KMS-11 (cell line): ENCODE results near the gene WAPL.
A peak's percentile ranks its signal among the peaks of the same experiment; 100 is the strongest.
"Not testable (repeated sequence)": the region's sequence is repeated elsewhere in the genome, so short reads cannot be mapped to it uniquely, and the experiment has no call there.

Experiments used
- H2AFZ ChIP-seq: fragments of 200-600 bp; sonication (generic); 2 replicates; pipeline ENCODE4 v1.6.1; 2016; ENCODE audit warnings: antibody characterized with exemption, mixed run types, low read depth
- H3K27ac ChIP-seq: fragments of 200-600 bp; sonication (generic); 2 replicates; pipeline ENCODE4 v1.6.1; 2016; ENCODE audit warnings: mild to moderate bottlenecking, mixed run types
- H3K27me3 ChIP-seq: fragments of 200-600 bp; sonication (generic); 2 replicates; pipeline ENCODE4 v1.6.1; 2017; ENCODE audit warnings: mild to moderate bottlenecking, low read depth, mixed run types, moderate library complexity; ENCODE audit not compliant: insufficient read depth
- H3K36me3 ChIP-seq: fragments of 200-600 bp; sonication (generic); 2 replicates; pipeline ENCODE4 v1.6.1; 2017; ENCODE audit warnings: mild to moderate bottlenecking, mixed run types; ENCODE audit not compliant: insufficient read depth
- H3K4me1 ChIP-seq: fragments of 200-600 bp; sonication (generic); 2 replicates; pipeline ENCODE4 v1.6.1; 2016; ENCODE audit warnings: mild to moderate bottlenecking, low read depth, mixed run types; ENCODE audit not compliant: poor library complexity, severe bottlenecking
- H3K4me2 ChIP-seq: fragments of 200-600 bp; sonication (generic); 2 replicates; pipeline ENCODE4 v1.7.0; 2016; ENCODE audit warnings: mild to moderate bottlenecking, mixed run types
- H3K4me3 ChIP-seq: fragments of 200-600 bp; sonication (generic); IDR thresholded peaks from 2 replicates; pipeline ENCODE4 v1.6.1; 2017; ENCODE audit warnings: low read depth, low read length, mixed read lengths; ENCODE audit not compliant: insufficient read depth
- H3K79me2 ChIP-seq: fragments of 200-600 bp; sonication (generic); 2 replicates; pipeline ENCODE4 v1.6.1; 2016; ENCODE audit warnings: low read depth, mixed run types; ENCODE audit not compliant: insufficient read depth
- H3K9ac ChIP-seq: fragments of 200-600 bp; sonication (generic); 2 replicates; pipeline ENCODE4 v1.6.1; 2016; ENCODE audit warnings: mild to moderate bottlenecking, mixed run types
- H4K20me1 ChIP-seq: fragments of 200-600 bp; sonication (generic); 2 replicates; pipeline ENCODE4 v1.6.1; 2016; ENCODE audit warnings: mild to moderate bottlenecking, mixed run types; ENCODE audit not compliant: insufficient read depth
- CTCF ChIP-seq: fragments of 200-600 bp; sonication (generic); conservative IDR thresholded peaks from 2 replicates; pipeline ENCODE4 v1.6.1; 2017; ENCODE audit warnings: low read depth, mild to moderate bottlenecking, antibody characterized with exemption, low read length, moderate library complexity, mixed read lengths

The WAPL gene

DNA sequence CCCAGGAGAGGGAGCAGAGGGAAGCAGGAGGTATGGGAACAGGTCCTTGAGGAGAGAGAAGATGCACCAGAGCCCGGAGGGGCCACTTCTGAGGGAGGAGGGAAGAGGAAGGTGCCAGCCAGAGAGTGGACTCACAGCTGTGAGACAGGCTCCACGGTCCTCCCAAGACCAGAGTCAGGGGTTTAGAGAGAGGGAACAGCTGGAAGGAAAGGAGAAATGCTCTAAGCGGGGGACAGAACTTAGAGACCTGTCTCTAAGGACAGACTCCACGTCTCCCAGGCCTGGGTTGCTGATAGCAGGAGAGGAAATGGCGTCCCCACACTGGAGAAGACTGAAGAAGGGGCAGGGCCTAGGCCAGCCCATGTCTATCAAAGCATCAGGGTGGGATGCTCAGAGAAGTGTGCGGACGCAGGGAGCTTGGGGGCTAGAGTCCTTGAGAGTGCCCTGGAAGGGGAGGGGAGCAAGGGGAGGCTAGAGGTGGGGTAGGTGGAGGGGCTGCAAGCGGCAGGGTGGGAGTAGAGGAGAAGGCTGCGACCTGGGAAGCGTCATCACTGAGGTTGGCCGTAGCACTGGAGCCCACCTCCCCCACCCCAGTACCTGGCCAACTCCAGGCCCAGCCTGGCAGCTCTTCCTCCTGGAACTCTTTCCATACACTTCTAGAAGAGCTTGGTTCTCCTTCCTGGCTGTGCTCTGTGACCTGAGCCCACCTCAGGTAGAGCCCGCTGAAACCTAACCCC, 129.4 kb downstream of the WAPL start:
- no peaks in the 10 kb centered on the region for H3K27me3 ChIP-seq
- H3K36me3 ChIP-seq: no peaks in the 10 kb centered on the region
- H3K4me1 ChIP-seq: no peaks in the 10 kb centered on the region
- H2AFZ ChIP-seq: no peak overlapping the region
- H3K4me2 ChIP-seq: no peak overlapping the region
- no peak overlapping the region for H3K4me3 ChIP-seq
- no peaks in the 10 kb centered on the region for H4K20me1 ChIP-seq
- no peak overlapping the region for H3K9ac ChIP-seq
- TF ChIP-seq CTCF: no peak
- no peaks in the 10 kb centered on the region for H3K79me2 ChIP-seq
- H3K27ac ChIP-seq: no peak overlapping the region

GRCh38 chr10:86391236-86391840, 130.3 kb downstream of the WAPL start:
- TF ChIP-seq CTCF: no peak
- no peak overlapping the region for H3K27ac ChIP-seq
- no peaks in the 10 kb centered on the region for H4K20me1 ChIP-seq
- no peak overlapping the region for H3K9ac ChIP-seq
- H3K4me3 ChIP-seq: no peak overlapping the region
- H3K36me3 ChIP-seq: no peaks in the 10 kb centered on the region
- H3K4me2 ChIP-seq: no peak overlapping the region
- no peaks in the 10 kb centered on the region for H3K79me2 ChIP-seq
- no peaks in the 10 kb centered on the region for H3K4me1 ChIP-seq
- no peaks in the 10 kb centered on the region for H3K27me3 ChIP-seq
- H2AFZ ChIP-seq: no peak overlapping the region

- H3K4me2 ChIP-seq: no peak overlapping the region
- no peaks in the 10 kb centered on the region for H3K79me2 ChIP-seq
- H3K27me3 ChIP-seq: no peaks in the 10 kb centered on the region
- no peak for TF ChIP-seq CTCF
- no peaks in the 10 kb centered on the region for H3K36me3 ChIP-seq
- no peaks in the 10 kb centered on the region for H3K4me1 ChIP-seq
- H4K20me1 ChIP-seq: no peaks in the 10 kb centered on the region
- no peak overlapping the region for H3K27ac ChIP-seq
- H3K4me3 ChIP-seq: no peak overlapping the region
- H3K9ac ChIP-seq: no peak overlapping the region
- 0 out of 2 replicates have a peak overlapping the region, but pooled peaks have one; percentile 69 for H2AFZ ChIP-seq
Measured at GRCh38 chr10:86390337-86391120, 131.1 kb downstream of the WAPL start.

DNA sequence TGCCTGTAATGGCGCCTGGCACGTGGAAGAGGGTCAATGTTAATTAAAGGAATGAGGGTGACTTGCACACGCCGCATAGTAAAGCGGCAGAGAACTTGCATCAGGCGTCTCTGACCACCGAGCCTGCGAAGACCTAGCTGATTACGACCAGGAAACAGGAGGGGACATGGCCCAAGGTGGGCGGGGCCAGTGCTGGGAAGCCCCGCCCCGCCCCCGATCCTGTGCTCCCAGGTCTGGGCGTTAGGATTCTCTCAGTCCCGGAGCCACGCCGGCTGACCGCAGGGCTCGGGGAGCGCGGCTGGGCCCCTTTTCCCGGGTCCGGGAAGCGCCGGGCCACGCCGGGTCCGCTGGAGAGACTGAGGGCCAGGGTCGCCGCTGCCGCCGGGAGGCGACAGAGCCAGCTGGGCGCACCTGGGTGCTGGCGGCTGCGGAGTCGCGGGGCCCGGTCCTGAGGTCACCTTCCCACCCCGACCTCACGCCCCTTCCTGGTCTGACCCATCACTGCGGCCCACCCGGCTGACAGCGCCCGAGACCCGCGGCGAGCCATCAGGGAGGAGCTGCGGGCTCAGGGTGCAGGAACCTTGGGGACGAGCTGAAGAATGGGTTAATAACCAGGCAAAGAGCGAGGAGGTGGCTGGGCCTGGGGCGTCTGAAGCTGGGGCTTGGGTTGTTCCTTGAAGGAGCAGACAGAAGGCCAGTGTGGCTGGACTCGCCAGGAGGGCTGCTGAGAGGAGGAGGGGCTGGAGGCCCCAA, 132.0 kb downstream of the WAPL start:
- Histone ChIP-seq H3K27ac (no peak overlapping the region), H3K27me3 (no peaks in the 10 kb centered on the region), H3K79me2 (no peaks in the 10 kb centered on the region), H3K9ac (no peak overlapping the region), H4K20me1 (no peaks in the 10 kb centered on the region), H2AFZ (peak overlapping the region; percentile 69), H3K4me1 (no peaks in the 10 kb centered on the region), H3K4me2 (peak overlapping the region; percentile 34; the same call in 1 of the 2 replicates), H3K36me3 (no peaks in the 10 kb centered on the region), H3K4me3 (no peak overlapping the region)
- no peak for TF ChIP-seq CTCF

DNA sequence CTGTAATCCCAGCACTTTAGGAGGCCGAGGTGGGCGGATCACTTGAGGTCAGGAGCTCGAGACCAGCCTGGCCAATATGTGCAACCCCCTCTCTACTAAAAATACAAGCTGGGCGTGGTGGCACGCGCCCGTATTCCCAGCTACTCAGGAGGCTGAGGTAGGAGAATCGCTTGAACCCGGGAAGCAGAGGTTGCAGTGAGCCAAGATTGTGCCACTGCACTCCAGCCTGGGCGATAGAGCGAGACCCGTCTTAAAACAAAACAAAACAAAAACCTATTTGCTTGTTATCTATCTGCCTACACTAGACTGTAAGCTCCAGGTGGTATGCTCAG, 132.5 kb downstream of the WAPL start:
- not testable (repeated sequence) for H3K36me3 ChIP-seq, H3K27me3 ChIP-seq, H3K9ac ChIP-seq, H3K27ac ChIP-seq, H4K20me1 ChIP-seq, H3K4me3 ChIP-seq, H3K4me1 ChIP-seq, H3K79me2 ChIP-seq
- Histone ChIP-seq H3K4me2 (peak overlapping the region; percentile 34; the same call in 1 of the 2 replicates), H2AFZ (peak overlapping the region; percentile 69)
